Kidney tubule cell (primary cell): ENCODE results near the gene STXBP5.

Source experiments
- DNase-seq: peaks from one replicate; pipeline ENCODE4 v3.0.0-alpha.2; 2018; ENCODE audit warnings: low spot score

Gene STXBP5

GRCh38 chr6:147204060-147204785 is at the start of gene STXBP5:
TSS of gene STXBP5 (plus strand) at chr6:147204417. CDS start at chr6:147204533, 116 bp downstream.
- peak; percentile 67 for DNase-seq

- DNase-seq: peak; percentile 15
Measured at GRCh38 chr6:147154454-147154853, 49.8 kb upstream of the STXBP5 start.

GRCh38 chr6:147156218-147156617 is 48.0 kb upstream of the STXBP5 start:
- no peak for DNase-seq

- no peak for DNase-seq
Measured at GRCh38 chr6:147156799-147157382, 47.3 kb upstream of the STXBP5 start.

- DNase-seq: no peak
Measured at GRCh38 chr6:147157930-147158329, 46.3 kb upstream of the STXBP5 start.

- no peak for DNase-seq
Measured at GRCh38 chr6:147158881-147159280, 45.3 kb upstream of the STXBP5 start.

GRCh38 chr6:147159536-147160374 is 44.5 kb upstream of the STXBP5 start:
- DNase-seq: no peak

- no peak for DNase-seq
Measured at GRCh38 chr6:147160593-147160992, 43.6 kb upstream of the STXBP5 start.

GRCh38 chr6:147161253-147161973 is 42.8 kb upstream of the STXBP5 start:
- DNase-seq: no peak

GRCh38 chr6:147161974-147162495 is 42.2 kb upstream of the STXBP5 start:
- no peak for DNase-seq

GRCh38 chr6:147164761-147165160 is 39.5 kb upstream of the STXBP5 start:
- no peak for DNase-seq

GRCh38 chr6:147166360-147166944 is 37.8 kb upstream of the STXBP5 start:
- DNase-seq: no peak

- no peak for DNase-seq
Measured at GRCh38 chr6:147166992-147167391, 37.2 kb upstream of the STXBP5 start.

GRCh38 chr6:147167576-147168461 is 36.4 kb upstream of the STXBP5 start:
- no peak for DNase-seq

- DNase-seq: no peak
Measured at GRCh38 chr6:147169529-147169928, 34.7 kb upstream of the STXBP5 start.

GRCh38 chr6:147170269-147170668 is 33.9 kb upstream of the STXBP5 start:
- DNase-seq: peak; percentile 70

GRCh38 chr6:147173140-147173539 is 31.1 kb upstream of the STXBP5 start:
- DNase-seq: no peak

- DNase-seq: no peak
Measured at GRCh38 chr6:147173675-147174308, 30.4 kb upstream of the STXBP5 start.

GRCh38 chr6:147176795-147177194 is 27.4 kb upstream of the STXBP5 start:
- no peak for DNase-seq

- peak; percentile 10 for DNase-seq
Measured at GRCh38 chr6:147177286-147177685, 26.9 kb upstream of the STXBP5 start.
